ENCODE measurements around the gene SYDE2.
"Not testable (repeated sequence)": the region's sequence is repeated elsewhere in the genome, so short reads cannot be mapped to it uniquely, and the experiment has no call there.

The SYDE2 gene

DNA sequence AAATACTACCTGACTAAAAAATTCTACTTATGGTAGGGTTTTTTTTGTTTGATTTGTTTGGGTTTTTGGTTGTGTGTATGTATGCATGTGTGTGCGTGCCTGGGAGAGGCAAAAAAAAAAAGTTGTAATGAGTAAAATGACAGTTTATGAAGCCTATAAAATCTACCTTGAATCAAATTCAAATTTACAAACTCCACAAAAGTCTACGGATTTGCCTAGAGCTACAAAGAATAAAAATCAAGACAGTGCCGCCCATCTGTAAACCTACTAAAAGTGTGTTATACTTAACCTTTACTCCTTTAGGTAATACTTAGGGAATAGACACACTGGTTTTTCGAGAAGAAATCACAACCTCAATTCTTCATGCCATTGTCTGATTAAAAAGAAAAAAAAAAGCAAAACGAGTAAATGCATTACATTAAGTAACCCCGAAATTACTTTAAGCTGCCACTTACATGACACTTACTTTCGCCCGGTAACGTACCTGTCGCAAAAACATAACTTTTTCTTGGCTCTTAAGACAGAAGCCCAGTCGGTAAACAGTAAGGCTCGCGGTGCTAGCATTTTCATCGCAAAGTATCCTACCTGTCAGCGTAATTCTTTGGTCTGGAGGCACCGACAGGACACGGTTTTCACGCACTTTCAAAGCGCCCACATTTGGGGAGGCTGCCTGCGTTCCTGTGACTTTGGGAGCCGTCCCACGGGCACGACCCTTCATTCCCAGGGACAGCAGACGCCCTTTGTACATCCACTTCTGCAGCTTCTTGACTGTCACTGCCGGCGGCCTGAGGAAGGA is 951 bp downstream of the SYDE2 start:
- Mint-ChIP-seq H3K27me3 (ENCODE audit: low read depth) (peaks cover 49% of the 10 kb centered on the region), H3K36me3 (ENCODE audit: low read depth) (no peaks in the 10 kb centered on the region), H3K27ac (no peak overlapping the region), H3K9me3 (no peaks in the 10 kb centered on the region), H3K4me3 (peak overlapping the region; percentile 64), H3K4me1 (ENCODE audit: low read depth) (peaks cover 12% of the 10 kb centered on the region)

DNA sequence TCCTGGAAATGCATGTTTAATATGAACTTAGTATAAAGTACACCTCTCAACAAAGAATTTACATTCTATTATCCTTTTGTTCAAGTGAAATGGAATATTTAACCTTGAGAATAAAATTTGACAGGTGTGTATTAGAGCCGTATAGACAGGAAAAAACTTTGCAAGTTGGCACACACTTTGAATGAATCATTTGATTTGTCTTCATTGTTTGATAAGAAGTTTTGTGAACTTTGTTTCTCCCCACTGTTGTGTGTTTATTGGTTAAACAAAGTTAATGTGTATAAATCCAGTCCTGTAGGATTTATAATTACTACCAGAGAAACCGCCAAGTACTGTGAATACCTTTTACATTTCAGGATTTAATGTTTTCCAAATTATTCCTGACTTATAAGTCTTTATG is 2.0 kb downstream of the SYDE2 start:
- Mint-ChIP-seq H3K36me3 (ENCODE audit: low read depth) (no peaks in the 10 kb centered on the region), H3K4me3 (no peak overlapping the region), H3K9me3 (no peaks in the 10 kb centered on the region), H3K4me1 (ENCODE audit: low read depth) (peaks cover 12% of the 10 kb centered on the region), H3K27me3 (ENCODE audit: low read depth) (peaks cover 44% of the 10 kb centered on the region), H3K27ac (no peak overlapping the region)

DNA sequence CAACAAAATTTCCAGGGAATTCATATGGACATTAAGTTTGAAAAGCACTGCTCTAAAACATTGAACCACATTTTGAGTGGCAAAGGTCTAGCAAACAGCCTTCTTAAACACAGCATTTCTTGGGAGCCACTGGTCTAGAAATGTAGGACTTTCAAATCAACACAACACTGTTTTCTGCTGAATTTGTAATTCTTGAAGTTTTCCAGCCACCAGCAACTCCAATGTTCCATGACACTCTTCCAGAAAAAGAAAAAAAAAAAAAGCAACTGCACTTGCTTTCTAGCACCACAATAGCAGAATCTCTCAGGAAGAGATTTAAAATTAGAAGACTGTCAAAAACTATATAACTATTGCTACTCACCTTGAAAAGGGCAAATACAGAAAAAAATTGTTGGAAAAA is 4.5 kb downstream of the SYDE2 start:
- H3K9me3 Mint-ChIP-seq: no peaks in the 10 kb centered on the region
- H3K36me3 Mint-ChIP-seq (ENCODE audit: low read depth): no peaks in the 10 kb centered on the region
- H3K4me1 Mint-ChIP-seq (ENCODE audit: low read depth): peaks cover 7% of the 10 kb centered on the region
- H3K4me3 Mint-ChIP-seq: no peak overlapping the region
- no peak overlapping the region for H3K27ac Mint-ChIP-seq
- peaks cover 24% of the 10 kb centered on the region for H3K27me3 Mint-ChIP-seq (ENCODE audit: low read depth)

DNA sequence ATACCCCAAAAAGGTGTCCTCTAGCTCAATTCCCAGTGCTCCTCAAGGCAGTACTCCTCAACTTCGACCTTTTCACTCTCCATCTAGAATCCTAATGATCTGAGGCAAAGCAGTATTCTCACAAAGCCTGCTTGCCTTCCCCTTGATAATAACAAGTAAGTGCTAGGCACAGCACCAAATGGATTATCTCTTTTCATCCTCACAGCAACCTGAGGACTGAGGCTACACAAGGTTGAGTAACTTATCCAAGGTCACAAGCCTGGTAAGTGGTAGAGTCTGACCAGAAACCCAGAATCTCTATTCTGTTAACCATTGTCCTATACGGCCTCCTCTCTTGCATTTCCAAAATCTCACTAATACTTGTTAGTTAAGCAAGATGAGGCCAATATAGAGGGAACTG is 5.1 kb downstream of the SYDE2 start:
- Mint-ChIP-seq H3K4me3 (no peak overlapping the region), H3K9me3 (no peaks in the 10 kb centered on the region), H3K27me3 (ENCODE audit: low read depth) (peaks cover 24% of the 10 kb centered on the region), H3K4me1 (ENCODE audit: low read depth) (peaks cover 7% of the 10 kb centered on the region), H3K36me3 (ENCODE audit: low read depth) (no peaks in the 10 kb centered on the region), H3K27ac (no peak overlapping the region)

DNA sequence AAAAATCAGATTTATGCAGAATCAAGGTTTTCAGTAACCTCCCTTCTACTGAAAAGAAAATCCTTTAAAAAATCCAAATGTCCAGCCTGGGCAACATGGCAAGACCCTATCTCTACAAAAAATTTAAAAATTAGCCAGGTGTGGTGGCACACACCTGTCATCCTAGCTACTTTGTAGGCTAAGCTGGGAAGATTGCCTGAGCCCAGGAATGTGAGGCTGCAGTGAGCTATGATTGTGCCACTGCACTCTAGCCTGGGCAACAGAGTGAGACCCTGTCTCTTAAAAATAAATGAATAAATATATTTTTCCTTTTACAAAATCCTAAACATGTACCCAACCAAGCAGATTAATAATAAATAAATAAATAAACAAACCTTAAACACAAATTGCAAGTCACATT is 8.7 kb downstream of the SYDE2 start:
- H3K27me3 Mint-ChIP-seq (ENCODE audit: low read depth); H3K36me3 Mint-ChIP-seq (ENCODE audit: low read depth); H3K4me1 Mint-ChIP-seq (ENCODE audit: low read depth); H3K27ac Mint-ChIP-seq; H3K4me3 Mint-ChIP-seq; H3K9me3 Mint-ChIP-seq: not testable (repeated sequence)

DNA sequence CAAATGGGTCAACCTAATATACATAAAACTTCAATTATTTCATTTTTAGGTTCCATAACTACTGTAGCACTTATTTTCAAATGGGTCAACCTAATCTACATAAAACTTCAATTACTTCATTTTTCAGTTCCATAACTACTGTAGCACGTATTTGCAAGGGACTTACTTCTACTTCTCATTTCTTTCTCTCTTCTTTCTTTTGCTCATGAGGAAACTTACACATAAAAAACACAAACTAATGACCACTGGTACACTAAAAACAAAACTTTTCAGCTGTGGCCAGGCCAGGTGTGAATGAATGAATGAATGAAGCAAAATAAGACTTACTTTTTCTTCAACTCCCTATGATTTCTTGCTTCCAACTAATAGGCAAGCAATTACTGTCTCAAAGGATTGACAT is 11.7 kb downstream of the SYDE2 start:
- H3K4me1 Mint-ChIP-seq (ENCODE audit: low read depth): no peaks in the 10 kb centered on the region
- no peak overlapping the region for H3K4me3 Mint-ChIP-seq
- H3K9me3 Mint-ChIP-seq: no peaks in the 10 kb centered on the region
- no peaks in the 10 kb centered on the region for H3K36me3 Mint-ChIP-seq (ENCODE audit: low read depth)
- H3K27me3 Mint-ChIP-seq (ENCODE audit: low read depth): no peaks in the 10 kb centered on the region
- no peak overlapping the region for H3K27ac Mint-ChIP-seq

DNA sequence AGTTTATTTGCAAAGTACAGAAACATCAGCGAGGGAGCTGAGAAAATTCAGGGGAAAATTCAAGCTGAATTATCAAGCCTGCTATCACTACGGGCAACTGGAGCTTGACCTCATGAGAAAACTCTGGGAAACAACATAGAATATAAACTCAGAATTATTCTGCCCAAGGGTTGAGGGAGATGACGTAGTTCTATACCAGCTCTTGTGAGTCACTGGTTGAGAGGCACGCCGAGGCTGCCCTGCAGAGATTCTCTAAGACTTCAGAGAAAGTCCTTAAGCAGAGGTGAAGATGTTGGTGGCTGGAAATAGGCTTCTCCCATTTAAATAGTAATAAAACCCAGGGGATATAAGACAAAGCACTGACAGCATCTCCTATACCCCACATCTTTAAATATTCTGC is 12.3 kb downstream of the SYDE2 start:
- Mint-ChIP-seq H3K9me3 (no peaks in the 10 kb centered on the region), H3K27me3 (ENCODE audit: low read depth) (no peaks in the 10 kb centered on the region), H3K4me1 (ENCODE audit: low read depth) (no peaks in the 10 kb centered on the region), H3K36me3 (ENCODE audit: low read depth) (no peaks in the 10 kb centered on the region), H3K27ac (no peak overlapping the region), H3K4me3 (no peak overlapping the region)

DNA sequence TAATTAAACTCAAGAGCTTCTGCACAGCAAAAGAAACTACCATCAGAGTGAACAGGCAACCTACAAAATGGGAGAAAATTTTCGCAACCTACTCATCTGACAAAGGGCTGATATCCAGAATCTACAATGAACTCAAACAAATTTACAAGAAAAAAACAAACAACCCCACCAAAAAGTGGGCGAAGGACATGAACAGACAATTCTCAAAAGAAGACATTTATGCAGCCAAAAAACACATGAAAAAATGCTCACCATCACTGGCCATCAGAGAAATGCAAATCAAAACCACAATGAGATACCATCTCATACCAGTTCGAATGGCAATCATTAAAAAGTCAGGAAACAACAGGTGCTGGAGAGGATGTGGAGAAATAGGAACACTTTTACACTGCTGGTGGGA is 13.8 kb downstream of the SYDE2 start:
- not testable (repeated sequence) for H3K36me3 Mint-ChIP-seq (ENCODE audit: low read depth); H3K4me1 Mint-ChIP-seq (ENCODE audit: low read depth); H3K27ac Mint-ChIP-seq; H3K4me3 Mint-ChIP-seq; H3K9me3 Mint-ChIP-seq; H3K27me3 Mint-ChIP-seq (ENCODE audit: low read depth)

DNA sequence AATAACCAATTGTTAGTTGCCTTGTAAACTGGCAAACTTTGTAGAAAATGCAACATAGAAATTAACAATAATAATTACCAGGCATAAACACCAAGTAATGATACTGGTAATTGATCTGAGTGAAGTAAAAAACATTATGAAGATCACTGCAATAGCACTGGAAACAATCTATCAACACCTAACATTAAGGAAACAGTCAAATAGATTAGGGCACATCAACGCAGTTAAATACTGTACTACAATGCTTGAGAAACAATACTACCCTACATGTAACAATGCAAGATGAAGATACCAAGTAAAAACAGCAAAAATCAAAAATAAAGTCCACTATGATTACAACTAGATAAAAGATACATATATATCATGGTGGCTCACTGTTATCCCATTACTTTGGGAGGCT is 16.6 kb downstream of the SYDE2 start:
- Mint-ChIP-seq H3K4me1 (ENCODE audit: low read depth) (peaks cover 7% of the 10 kb centered on the region), H3K27ac (no peak overlapping the region), H3K4me3 (no peak overlapping the region), H3K27me3 (ENCODE audit: low read depth) (no peaks in the 10 kb centered on the region), H3K36me3 (ENCODE audit: low read depth) (no peaks in the 10 kb centered on the region), H3K9me3 (no peaks in the 10 kb centered on the region)

DNA sequence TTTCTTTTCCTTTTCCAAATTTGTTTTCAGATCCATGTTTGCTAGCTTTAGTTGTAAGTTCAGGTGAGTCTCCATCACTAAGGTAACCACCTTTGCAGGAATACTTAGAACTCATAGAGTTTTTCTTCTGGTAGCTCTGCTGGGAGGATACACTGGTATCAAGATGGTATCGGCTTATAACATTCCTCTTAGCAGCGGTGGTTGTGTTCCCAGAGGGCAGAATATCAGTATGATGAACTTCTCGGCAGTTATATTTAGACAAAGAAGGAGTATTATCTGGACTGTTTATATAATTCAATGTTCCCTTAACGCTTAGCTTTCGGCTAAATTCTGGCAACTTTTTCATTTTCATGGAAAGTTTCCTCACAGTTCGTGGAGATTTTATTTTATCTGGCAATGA is 18.1 kb downstream of the SYDE2 start:
- Mint-ChIP-seq H3K9me3 (no peaks in the 10 kb centered on the region), H3K27me3 (ENCODE audit: low read depth) (no peaks in the 10 kb centered on the region), H3K36me3 (ENCODE audit: low read depth) (no peaks in the 10 kb centered on the region), H3K4me3 (no peak overlapping the region), H3K27ac (no peak overlapping the region), H3K4me1 (ENCODE audit: low read depth) (peaks cover 10% of the 10 kb centered on the region)

DNA sequence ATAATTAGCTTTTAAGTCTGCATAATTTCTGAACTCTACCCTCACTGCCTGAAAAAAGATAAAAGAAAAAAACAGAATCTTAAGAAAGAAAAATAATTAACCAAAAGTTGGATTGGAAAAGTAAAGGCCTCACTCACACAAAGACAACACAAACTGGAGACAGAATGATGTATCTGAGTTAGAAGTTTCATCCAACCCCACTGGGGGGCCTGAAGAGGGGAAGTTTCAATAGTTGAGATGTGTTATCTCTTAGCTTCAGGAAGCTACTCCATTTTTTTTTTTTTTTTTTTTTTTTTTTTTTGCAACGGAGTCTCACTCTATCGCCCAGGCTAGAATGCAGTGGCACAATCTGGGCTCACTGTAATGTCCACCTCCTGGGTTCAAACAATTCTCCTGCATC is 19.9 kb downstream of the SYDE2 start:
- Mint-ChIP-seq H3K27ac (no peak overlapping the region), H3K4me3 (no peak overlapping the region), H3K4me1 (ENCODE audit: low read depth) (peaks cover 10% of the 10 kb centered on the region), H3K27me3 (ENCODE audit: low read depth) (no peaks in the 10 kb centered on the region), H3K9me3 (no peaks in the 10 kb centered on the region), H3K36me3 (ENCODE audit: low read depth) (no peaks in the 10 kb centered on the region)

DNA sequence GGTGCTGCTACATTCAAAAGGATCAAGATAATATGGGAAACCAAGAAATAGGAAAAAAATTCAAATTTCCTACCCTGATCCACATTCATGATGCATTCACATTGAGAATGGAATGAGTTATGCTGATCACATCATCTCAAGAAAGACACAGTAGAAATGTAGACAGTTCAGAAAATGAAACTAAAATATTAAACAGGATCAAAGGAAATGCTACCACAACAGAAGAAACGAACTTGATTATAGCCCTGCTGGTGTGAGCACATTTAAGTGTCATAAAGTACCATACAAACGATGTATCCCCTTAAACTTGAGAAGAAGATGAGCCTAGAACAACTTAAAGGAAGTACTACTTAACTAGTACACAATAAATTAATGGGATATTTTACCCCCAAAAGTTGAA is 21.3 kb downstream of the SYDE2 start:
- Mint-ChIP-seq H3K9me3 (no peaks in the 10 kb centered on the region), H3K27me3 (ENCODE audit: low read depth) (no peaks in the 10 kb centered on the region), H3K27ac (peak overlapping the region; percentile 46), H3K36me3 (ENCODE audit: low read depth) (no peaks in the 10 kb centered on the region), H3K4me1 (ENCODE audit: low read depth) (peaks cover 10% of the 10 kb centered on the region), H3K4me3 (peak overlapping the region; percentile 12)

DNA sequence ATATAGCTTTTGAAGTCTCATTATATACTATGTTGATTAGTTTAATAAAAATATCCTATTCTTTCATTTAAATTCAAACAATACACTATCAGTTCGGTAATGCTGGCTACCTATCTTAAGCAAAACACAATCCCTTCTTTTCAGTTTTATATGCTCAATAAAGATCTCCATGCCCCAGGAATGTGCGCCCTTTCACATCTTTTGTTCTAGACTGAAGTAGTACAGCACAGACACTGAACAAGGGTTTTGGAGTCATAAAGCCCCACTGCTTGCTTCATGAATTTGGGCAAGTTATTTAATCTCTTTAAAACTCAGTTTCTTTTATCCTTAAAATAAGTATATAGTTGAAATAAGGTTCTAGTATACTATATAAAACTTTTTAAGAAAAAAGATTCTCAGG is 22.4 kb downstream of the SYDE2 start:
- H3K27me3 Mint-ChIP-seq (ENCODE audit: low read depth): no peaks in the 10 kb centered on the region
- no peak overlapping the region for H3K27ac Mint-ChIP-seq
- H3K4me3 Mint-ChIP-seq: no peak overlapping the region
- H3K36me3 Mint-ChIP-seq (ENCODE audit: low read depth): no peaks in the 10 kb centered on the region
- H3K9me3 Mint-ChIP-seq: no peaks in the 10 kb centered on the region
- H3K4me1 Mint-ChIP-seq (ENCODE audit: low read depth): peaks cover 10% of the 10 kb centered on the region

DNA sequence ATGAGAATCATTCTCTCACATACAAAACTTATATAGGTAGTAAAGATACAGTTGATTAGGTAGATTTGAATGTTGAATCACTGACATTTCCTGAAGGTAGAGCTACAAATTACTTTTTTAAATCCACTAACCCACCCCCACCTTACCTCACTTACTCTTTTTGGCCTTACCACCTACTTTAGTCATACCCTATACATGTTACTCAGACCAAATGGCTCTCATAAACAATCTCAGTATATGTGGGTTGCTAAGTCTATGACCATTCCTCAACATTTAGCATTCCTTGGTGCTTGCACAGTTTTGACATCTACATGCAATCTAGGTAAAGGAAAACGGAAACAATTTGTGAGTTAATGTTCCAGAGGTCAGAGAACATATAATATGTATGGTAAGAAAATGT is 26.3 kb downstream of the SYDE2 start:
- no peaks in the 10 kb centered on the region for H3K27me3 Mint-ChIP-seq (ENCODE audit: low read depth)
- H3K4me1 Mint-ChIP-seq (ENCODE audit: low read depth): peaks cover 10% of the 10 kb centered on the region
- H3K4me3 Mint-ChIP-seq: no peak overlapping the region
- H3K36me3 Mint-ChIP-seq (ENCODE audit: low read depth): no peaks in the 10 kb centered on the region
- H3K9me3 Mint-ChIP-seq: no peaks in the 10 kb centered on the region
- H3K27ac Mint-ChIP-seq: no peak overlapping the region

DNA sequence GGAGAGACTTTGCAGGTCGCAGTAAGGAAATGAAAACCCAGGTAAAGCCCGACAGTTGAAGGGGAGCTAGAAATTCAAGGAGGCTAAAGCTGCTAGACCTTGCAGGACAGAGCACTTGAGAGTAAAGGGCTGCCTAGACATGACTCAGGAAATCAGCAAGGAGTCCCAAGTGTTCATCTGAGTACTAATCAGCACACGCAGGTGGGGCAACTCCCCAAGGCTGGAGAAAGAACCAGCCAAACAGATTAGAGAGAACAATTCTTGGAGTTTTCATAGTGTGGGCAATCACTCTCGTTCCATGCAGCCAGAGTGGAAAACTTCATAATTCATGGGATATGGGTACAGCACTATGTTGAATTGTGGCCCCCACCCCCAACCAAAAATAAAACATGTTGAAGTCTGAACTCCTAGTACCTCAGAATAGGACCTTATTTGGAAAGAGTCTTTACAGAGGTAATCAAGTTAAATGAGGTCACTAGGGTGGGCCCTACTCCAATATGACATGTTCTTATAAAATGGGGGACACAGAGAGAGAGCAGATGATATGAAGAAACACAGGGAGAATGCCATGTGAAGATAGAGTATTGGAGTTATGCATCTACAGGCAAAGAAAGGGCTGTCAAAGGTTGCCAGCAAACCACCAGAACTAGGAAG is 28.0 kb downstream of the SYDE2 start:
- Mint-ChIP-seq H3K36me3 (ENCODE audit: low read depth) (no peaks in the 10 kb centered on the region), H3K9me3 (no peaks in the 10 kb centered on the region), H3K4me3 (no peak overlapping the region), H3K4me1 (ENCODE audit: low read depth) (peaks cover 4% of the 10 kb centered on the region), H3K27ac (no peak overlapping the region), H3K27me3 (ENCODE audit: low read depth) (no peaks in the 10 kb centered on the region)
